Measurements from ENCODE around the gene NOSTRIN.
A peak's percentile ranks its signal among the peaks of the same experiment; 100 is the strongest.
"Not testable (repeated sequence)": the region's sequence is repeated elsewhere in the genome, so short reads cannot be mapped to it uniquely, and the experiment has no call there.

NOSTRIN gene

GRCh38 chr2:168882163-168882562, 79.7 kb downstream of the NOSTRIN start:
- DNase-seq (ENCODE audit: low spot score), result not testable (repeated sequence)

DNA sequence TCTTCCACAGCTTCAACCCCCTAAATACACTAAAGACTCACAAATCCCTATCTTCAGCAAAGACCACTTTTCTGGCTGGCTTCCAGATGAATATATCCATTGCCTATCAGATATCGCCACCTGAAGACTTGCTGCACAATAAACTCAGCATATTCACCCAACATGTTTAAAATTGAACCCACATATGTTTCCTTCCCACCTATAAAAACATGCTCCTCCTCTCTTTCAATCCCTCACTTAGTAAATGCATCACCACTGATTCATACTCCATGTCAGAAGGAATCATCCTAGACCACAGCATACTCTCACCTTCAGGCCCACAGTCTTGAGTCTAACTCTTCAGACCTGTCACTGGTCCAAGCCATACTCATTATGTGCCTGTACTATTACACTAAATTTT, 82.5 kb downstream of the NOSTRIN start:
- DNase-seq (ENCODE audit: low spot score), result no peak

DNA sequence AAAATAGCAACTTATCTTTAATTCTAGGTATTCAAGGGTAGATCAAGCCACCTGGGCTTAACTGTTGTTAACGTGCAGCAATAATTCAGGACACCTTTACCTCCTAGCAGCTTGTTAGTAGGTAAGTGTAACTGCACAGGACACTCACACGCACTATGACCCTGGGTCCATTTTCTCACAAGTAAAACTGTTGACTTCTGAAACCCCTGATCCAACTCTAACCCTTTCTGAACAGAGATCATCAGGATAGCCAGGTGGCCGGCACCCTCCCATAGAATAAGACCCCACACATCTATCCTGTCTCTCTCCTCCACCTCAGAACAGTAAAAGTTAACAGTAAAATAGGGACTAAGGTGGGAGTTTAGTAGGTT, 87.2 kb downstream of the NOSTRIN start:
- no peak for DNase-seq (ENCODE audit: low spot score)

DNA sequence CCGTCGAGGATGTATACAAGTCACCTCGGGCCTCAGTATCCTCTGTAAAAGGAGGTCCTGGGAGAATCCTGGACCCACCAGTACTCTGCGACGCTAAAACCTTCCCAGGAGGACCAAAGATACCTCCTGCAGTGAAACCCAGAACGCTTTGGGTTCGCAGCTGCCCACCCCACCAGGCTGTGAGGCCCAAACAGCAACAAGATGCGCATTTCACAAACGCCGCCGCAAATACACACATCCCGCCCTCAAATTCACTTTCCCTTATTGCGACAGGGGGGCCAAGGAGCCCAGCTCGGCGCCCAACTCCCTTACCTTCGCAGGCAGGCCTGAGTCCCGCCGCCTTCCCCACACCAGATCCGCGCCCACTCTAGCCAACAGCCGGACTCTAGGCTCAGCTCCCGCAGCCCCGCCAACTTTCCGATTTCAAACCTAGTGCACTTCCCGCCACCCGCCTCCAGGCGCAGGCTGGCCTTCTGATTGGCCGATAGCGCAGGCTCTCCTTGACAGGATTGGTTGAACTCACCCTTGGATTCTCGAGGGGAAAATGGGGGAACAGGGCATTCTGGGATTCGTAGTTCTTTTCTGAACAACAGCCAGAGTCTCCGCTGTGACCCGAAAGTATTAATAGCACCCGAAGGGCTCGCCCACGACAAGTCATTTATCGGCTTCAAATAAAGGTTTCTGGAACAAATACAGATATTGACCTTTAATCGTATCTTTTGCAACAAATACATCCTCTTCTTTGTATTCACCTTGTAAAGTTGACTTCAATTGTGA, 87.8 kb downstream of the NOSTRIN start, which contains the start of gene SPC25:
Gene SPC25 (minus strand): TSS at position 425 of the 777 bp plus-strand sequence. CDS start 911 bp downstream, outside the sequence.
- peak; percentile 84 for DNase-seq (ENCODE audit: low spot score)

DNA sequence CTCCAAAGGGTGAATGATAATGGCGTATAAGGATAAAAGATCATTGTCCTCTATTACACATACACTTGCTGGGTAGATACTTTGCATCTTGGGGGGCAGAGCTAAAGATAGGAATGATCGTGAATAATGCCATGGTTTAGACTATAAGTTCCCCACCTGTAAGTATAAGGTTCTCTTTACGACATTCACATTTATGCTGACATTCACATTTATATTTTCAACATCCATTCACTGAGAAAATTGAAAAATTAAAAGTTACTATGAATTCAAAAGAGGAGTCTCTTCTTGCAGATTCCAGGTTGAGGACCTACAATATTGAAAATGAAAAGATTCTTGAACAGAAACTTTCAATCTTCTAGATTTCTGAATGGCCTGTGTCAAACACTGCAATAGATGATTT, 89.9 kb downstream of the NOSTRIN start:
- DNase-seq (ENCODE audit: low spot score), result no peak

DNA sequence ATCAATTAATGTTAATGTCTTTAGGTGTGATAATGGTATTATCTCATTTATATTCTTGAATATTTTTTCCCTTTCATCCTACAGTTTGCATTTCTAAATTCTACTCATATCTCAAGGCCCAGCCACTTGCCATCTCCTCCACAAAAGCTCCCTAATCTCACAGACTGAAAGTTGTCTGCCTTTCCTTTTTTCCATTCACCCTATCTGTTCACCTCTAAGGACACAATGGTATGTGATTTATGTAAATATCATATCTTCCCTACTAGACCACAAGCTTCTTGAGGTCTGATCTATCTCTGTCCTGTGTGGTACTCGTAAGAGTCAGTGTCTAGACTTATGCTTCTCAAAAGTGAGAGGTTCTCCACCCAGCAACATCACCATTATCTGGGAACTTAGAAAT, 91.7 kb downstream of the NOSTRIN start:
- no peak for DNase-seq (ENCODE audit: low spot score)

- DNase-seq (ENCODE audit: low spot score), result no peak
These were observed 92.3 kb downstream of the NOSTRIN start for GRCh38 chr2:168894720-168895119.

DNA sequence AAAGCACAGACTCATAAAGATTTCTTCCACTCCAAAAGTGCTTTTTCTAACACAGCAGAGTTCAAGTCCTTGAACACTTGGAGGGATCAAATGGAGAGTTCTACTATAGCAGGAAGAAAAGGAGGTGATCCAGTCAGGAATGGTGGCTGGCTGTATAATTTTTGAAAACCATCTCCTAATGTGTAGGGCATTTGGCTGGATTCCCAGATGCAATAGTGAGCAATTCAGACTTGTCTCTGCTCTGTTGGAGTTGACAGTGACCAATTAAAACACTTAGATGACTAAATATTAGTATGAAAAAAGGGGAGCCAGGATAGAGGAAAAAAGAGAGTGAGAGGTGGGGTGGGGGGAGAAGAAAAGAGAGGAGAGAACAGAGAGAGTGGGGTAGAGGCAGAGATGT, 93.3 kb downstream of the NOSTRIN start:
- no peak for DNase-seq (ENCODE audit: low spot score)

GRCh38 chr2:168896783-168897182, 94.3 kb downstream of the NOSTRIN start:
- no peak for DNase-seq (ENCODE audit: low spot score)

- no peak for DNase-seq (ENCODE audit: low spot score)
These were observed 95.0 kb downstream of the NOSTRIN start for GRCh38 chr2:168897449-168897848.

GRCh38 chr2:168901003-168901402, 98.6 kb downstream of the NOSTRIN start, which contains the start of gene G6PC2:
Gene G6PC2 (plus strand): TSS chr2:168901291. CDS start chr2:168901332, 41 bp downstream.
- DNase-seq (ENCODE audit: low spot score), result no peak

DNA sequence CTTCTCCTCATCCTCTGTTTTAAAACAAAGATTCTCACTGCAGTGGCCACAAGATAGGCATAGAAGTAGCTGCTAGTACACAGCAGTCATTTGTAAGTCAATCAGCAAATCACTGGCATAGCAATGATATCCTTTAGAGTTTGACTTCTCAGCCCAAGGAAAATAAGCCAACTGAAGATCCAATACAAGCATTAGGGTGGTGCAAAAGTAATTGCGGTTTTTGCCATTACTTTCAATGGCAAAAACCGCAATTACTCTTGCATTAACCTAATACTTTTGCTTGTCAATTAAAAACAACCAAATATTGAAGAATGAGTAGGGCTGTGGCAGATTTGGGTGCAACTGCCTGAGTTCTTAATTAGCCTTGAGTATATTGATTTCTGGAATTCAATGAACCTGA, 101.5 kb downstream of the NOSTRIN start:
- DNase-seq (ENCODE audit: low spot score), result no peak

GRCh38 chr2:168904358-168904757, 101.9 kb downstream of the NOSTRIN start:
- DNase-seq (ENCODE audit: low spot score), result no peak

DNA sequence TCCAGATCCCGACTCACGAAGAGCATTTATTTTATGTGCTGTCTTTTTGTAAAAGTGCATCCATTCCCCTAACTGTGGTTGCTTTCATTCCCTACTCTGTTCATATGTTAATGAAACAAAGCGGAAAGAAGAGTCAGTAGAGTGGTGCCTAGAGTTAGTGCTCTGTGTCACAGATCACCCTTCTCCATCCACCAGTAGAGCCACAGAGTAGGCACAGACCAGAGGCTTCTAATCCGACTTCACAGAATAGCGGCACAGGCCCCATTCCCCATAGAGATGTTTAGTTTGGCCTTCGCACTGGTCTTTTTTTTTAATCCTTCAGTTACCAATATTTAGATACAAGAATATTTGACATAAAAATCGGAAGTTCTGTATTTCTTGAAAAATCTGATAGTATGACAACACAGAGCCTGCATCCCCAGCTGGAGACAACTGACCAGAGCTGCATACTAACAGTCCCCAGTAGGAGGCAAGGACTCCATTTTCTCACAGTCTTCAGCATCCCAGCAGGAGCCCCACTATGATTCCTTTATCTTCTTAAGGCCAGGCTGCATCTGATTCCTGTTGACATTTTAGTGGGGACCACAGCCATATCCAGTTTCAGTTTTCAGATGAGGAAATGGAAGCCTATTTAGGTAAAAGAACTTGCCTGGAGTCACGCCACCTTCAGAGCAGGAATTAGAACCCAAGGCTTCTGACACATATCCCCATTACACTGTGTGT, 105.7 kb downstream of the NOSTRIN start:
- DNase-seq (ENCODE audit: low spot score), result no peak

- no peak for DNase-seq (ENCODE audit: low spot score)
These were observed 107.9 kb downstream of the NOSTRIN start for GRCh38 chr2:168910330-168910729.

- no peak for DNase-seq (ENCODE audit: low spot score)
These were observed 110.0 kb downstream of the NOSTRIN start for GRCh38 chr2:168912466-168912865.

- no peak for DNase-seq (ENCODE audit: low spot score)
These were observed 110.5 kb downstream of the NOSTRIN start for GRCh38 chr2:168912901-168913369.

- no peak for DNase-seq (ENCODE audit: low spot score)
These were observed 111.1 kb downstream of the NOSTRIN start for GRCh38 chr2:168913495-168913894.

All from putamen (tissue), 1 donor.